Upper lobe of left lung (tissue), 6 donors: Measurements from ENCODE around the gene PLCB1. TPM values are rescaled to one million over a fixed set of nuclear protein-coding genes. Genes with fewer than 3 reads are reported as not detected.

Experiments
- ATAC-seq, 2 donors: fragments of 200-7000 bp; cut with Tn5 transposase; one replicate each; pipeline ENCODE4 v1.9.1; 2022; ENCODE audit warnings: mild to moderate bottlenecking in 2 of 2, moderate library complexity in 2 of 2; ENCODE audit not compliant: low FRiP score in 2 of 2
- DNase-seq, 2 donors: peaks; one replicate each; pipeline ENCODE4 v3.0.0-alpha.2; 2019 to 2020
- H3K27ac ChIP-seq, 4 donors: fragments of 200-600 bp; sonication (generic); one replicate each; pipeline ENCODE4 v1.5.1; 2016 to 2019
- H3K27me3 ChIP-seq, 4 donors: fragments of 200-600 bp; sonication (generic); one replicate each; pipeline ENCODE4 v1.5.1; 2017 to 2019
- H3K36me3 ChIP-seq, 4 donors: fragments of 200-600 bp; sonication (generic); one replicate each; pipeline ENCODE4 v1.5.1; 2016 to 2019
- H3K4me1 ChIP-seq, 4 donors: fragments of 200-600 bp; sonication (generic); one replicate each; pipeline ENCODE4 v1.5.1; 2018 to 2019
- H3K4me3 ChIP-seq, 4 donors: fragments of 200-600 bp; sonication (generic); one replicate each; pipeline ENCODE4 v1.5.1; 2017 to 2019; ENCODE audit warnings: mild to moderate bottlenecking in 2 of 4, moderate library complexity in 1 of 4
- H3K9me3 ChIP-seq, 4 donors: fragments of 200-600 bp; sonication (generic); one replicate each; pipeline ENCODE4 v1.5.1; 2018 to 2019
- CTCF ChIP-seq, 6 experiments: fragments of 450-650 bp in 4 of 6; fragments of 200-600 bp in 2 of 6; sonication (generic) in 2 of 6; IDR thresholded peaks; one replicate each; pipeline ENCODE4 v1.5.1; 2016 to 2019; ENCODE audit warnings: antibody characterized with exemption in 6 of 6
- EP300 ChIP-seq, 4 donors: sonication (generic); formaldehyde crosslinking; IDR thresholded peaks; one replicate each; pipeline ENCODE4 v1.5.1; 2017; ENCODE audit warnings: antibody characterized with exemption in 4 of 4, control low read depth in 2 of 4
- POLR2A ChIP-seq, 4 donors: fragments of 450-650 bp; IDR thresholded peaks; one replicate each; pipeline ENCODE4 v1.5.1; 2016 to 2017; ENCODE audit warnings: antibody characterized with exemption in 4 of 4, mild to moderate bottlenecking in 2 of 4
- POLR2AphosphoS5 ChIP-seq, 2 donors: sonication (generic); formaldehyde crosslinking; IDR thresholded peaks; one replicate each; pipeline ENCODE4 v1.5.1; 2017; ENCODE audit warnings: antibody characterized with exemption in 2 of 2
- WGBS, 2 donors: methylation state at CpG; one replicate each; pipeline ENCODE4 v1.1.5; 2017 to 2018; 5-methylcytosine and 5-hydroxymethylcytosine counted together
- total RNA-seq, 6 donors: library from RNA; depleted of rRNA in 4 of 6; stranded (reverse); fragments of >200 nt in 4 of 6; gene quantifications; one replicate each; pipeline versions ENCODE4 v1.1.0 to v1.2.1, GENCODE V29; 2016 to 2021
- donor health status: DM: no; HTN: no; CAD: no; lungs with moderate emphysema.
- donor health status: DM: no; HTN: yes; CAD: no; lungs with severe emphysema.

Gene PLCB1
- total RNA-seq, 6 donors from 2014 or later: 4.8 to 26.2 (median 10.7) TPM

- H3K4me3 ChIP-seq: no peak overlapping the region
- H3K9me3 ChIP-seq: no peaks in the 10 kb centered on the region
- no peaks in the 10 kb centered on the region for H3K27me3 ChIP-seq
- no peak overlapping the region for H3K27ac ChIP-seq
- H3K36me3 ChIP-seq: no peaks in the 10 kb centered on the region
- ATAC-seq (no peak), DNase-seq (no peak)
- TF ChIP-seq CTCF (IDR thresholded peaks at IDR 0.05) (no peak), EP300 (IDR thresholded peaks at IDR 0.05) (no peak), POLR2AphosphoS5 (IDR thresholded peaks at IDR 0.05) (no peak), POLR2A (IDR thresholded peaks at IDR 0.05) (no peak)
- no peaks in the 10 kb centered on the region for H3K4me1 ChIP-seq
- WGBS, 2 donors: 45 to 91% methylated on average over 1 of the region's 1 CpG
Measured at GRCh38 chr20:8272766-8273165, 140.7 kb downstream of the PLCB1 start.

GRCh38 chr20:8284902-8285301 is 152.8 kb downstream of the PLCB1 start:
- H3K9me3 ChIP-seq: no peaks in the 10 kb centered on the region
- TF ChIP-seq POLR2A (IDR thresholded peaks at IDR 0.05) (no peak), POLR2AphosphoS5 (IDR thresholded peaks at IDR 0.05) (no peak), EP300 (IDR thresholded peaks at IDR 0.05) (no peak), CTCF (IDR thresholded peaks at IDR 0.05) (no peak)
- ATAC-seq (no peak), DNase-seq (no peak)
- H3K36me3 ChIP-seq: no peaks in the 10 kb centered on the region
- 89% methylated on average over 2 of the region's 2 CpGs for WGBS, 2 donors
- H3K27ac ChIP-seq: no peak overlapping the region
- H3K27me3 ChIP-seq: no peaks in the 10 kb centered on the region
- no peaks in the 10 kb centered on the region for H3K4me1 ChIP-seq
- H3K4me3 ChIP-seq: no peak overlapping the region

- H3K36me3 ChIP-seq: no peaks in the 10 kb centered on the region
- 93 to 97% methylated on average over 4 to 5 of the region's 5 CpGs for WGBS, 2 donors
- no peak overlapping the region for H3K27ac ChIP-seq
- no peak overlapping the region for H3K4me3 ChIP-seq
- DNase-seq: no peak
- H3K9me3 ChIP-seq: no peaks in the 10 kb centered on the region
- TF ChIP-seq EP300 (IDR thresholded peaks at IDR 0.05): no peak
- no peak for TF ChIP-seq POLR2AphosphoS5 (IDR thresholded peaks at IDR 0.05)
- no peak for TF ChIP-seq CTCF (IDR thresholded peaks at IDR 0.05)
- TF ChIP-seq POLR2A (IDR thresholded peaks at IDR 0.05): no peak
- no peak for ATAC-seq
- H3K4me1 ChIP-seq: no peaks in the 10 kb centered on the region
- H3K27me3 ChIP-seq: no peaks in the 10 kb centered on the region
Measured at GRCh38 chr20:8287340-8287739, 155.3 kb downstream of the PLCB1 start.

- TF ChIP-seq POLR2AphosphoS5 (IDR thresholded peaks at IDR 0.05) (no peak), POLR2A (IDR thresholded peaks at IDR 0.05) (no peak), EP300 (IDR thresholded peaks at IDR 0.05) (no peak), CTCF (IDR thresholded peaks at IDR 0.05) (no peak)
- 64 to 85% methylated on average over 1 of the region's 1 CpG for WGBS, 2 donors
- DNase-seq (no peak), ATAC-seq (no peak)
- no peak overlapping the region for H3K27ac ChIP-seq
- no peaks in the 10 kb centered on the region for H3K36me3 ChIP-seq
- no peaks in the 10 kb centered on the region for H3K9me3 ChIP-seq
- H3K4me1 ChIP-seq: no peaks in the 10 kb centered on the region
- no peaks in the 10 kb centered on the region for H3K27me3 ChIP-seq
- no peak overlapping the region for H3K4me3 ChIP-seq
Measured at GRCh38 chr20:8291200-8291599, 159.1 kb downstream of the PLCB1 start.

- H3K4me1 ChIP-seq: no peaks in the 10 kb centered on the region
- ATAC-seq (no peak), DNase-seq (no peak)
- no peaks in the 10 kb centered on the region for H3K9me3 ChIP-seq
- H3K4me3 ChIP-seq: no peak overlapping the region
- no peak for TF ChIP-seq POLR2AphosphoS5 (IDR thresholded peaks at IDR 0.05)
- TF ChIP-seq EP300 (IDR thresholded peaks at IDR 0.05): no peak
- TF ChIP-seq CTCF (IDR thresholded peaks at IDR 0.05): no peak
- no peak for TF ChIP-seq POLR2A (IDR thresholded peaks at IDR 0.05)
- H3K27me3 ChIP-seq: no peaks in the 10 kb centered on the region
- H3K36me3 ChIP-seq: no peaks in the 10 kb centered on the region
- H3K27ac ChIP-seq: no peak overlapping the region
- 85 to 87% methylated on average over 1 of the region's 1 CpG for WGBS, 2 donors
Measured at GRCh38 chr20:8291873-8292272, 159.8 kb downstream of the PLCB1 start.
